HTERT RPE-1 (cell line): ENCODE results near the gene ART3.
"Not testable (repeated sequence)": the region's sequence is repeated elsewhere in the genome, so short reads cannot be mapped to it uniquely, and the experiment has no call there.

Experiments used
- in situ Hi-C: fragments of 300-500 bp; cut with MboI; formaldehyde crosslinking; loops from 4 replicates; pipeline ENCODE4 v1.14.3; 2020; ENCODE audit warnings: low sequenced_read_pairs

Gene ART3

GRCh38 chr4:76074468-76074867 lies at the start of gene ART3:
Gene ART3, plus strand, starts transcription at chr4:76074709. Its CDS starts 1,181 bp downstream, at chr4:76075890.
- in situ Hi-C loops, result no loop called here

DNA sequence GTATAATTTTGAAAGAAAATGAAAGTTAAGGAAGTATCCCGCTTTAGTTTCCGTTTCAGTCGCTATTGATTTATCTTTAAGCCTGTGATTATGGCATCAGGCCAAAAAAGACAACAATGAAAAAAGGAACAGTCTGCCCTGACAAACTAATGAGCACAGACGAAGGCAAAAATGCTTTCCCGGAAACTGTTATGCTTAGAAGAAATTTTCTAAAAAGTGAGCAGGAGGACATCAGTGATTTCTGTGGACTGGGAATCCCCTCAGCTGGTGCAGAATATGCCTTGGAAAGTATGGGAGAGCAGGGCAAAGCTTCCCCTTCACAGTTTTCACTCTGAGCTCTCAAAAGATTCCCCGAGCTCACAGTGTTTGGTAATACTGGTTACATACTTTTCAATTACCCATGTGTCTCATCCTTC lies 46.2 kb upstream of the ART3 start:
- in situ Hi-C loops, result no loop called here

DNA sequence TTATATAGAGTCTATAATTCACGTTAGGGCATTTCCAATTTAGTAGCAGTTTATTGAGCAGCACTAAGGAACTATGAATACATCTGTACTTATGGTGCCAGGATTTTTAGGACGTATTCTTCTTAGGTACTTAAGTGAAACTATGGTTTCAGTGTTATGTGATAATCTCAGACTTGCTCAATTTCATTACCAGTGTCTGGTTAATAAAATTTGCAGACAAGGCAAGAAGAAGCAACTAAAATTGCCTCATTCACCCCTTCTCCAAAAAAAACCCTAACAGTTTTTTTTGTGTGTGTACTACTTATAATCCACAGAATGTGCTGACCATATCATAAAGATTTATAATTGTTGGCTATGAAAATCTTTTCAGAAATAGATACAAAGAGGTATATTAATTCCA lies 45.2 kb upstream of the ART3 start:
- in situ Hi-C loops, result no loop called here

- in situ Hi-C loops, result no loop called here
Measured at GRCh38 chr4:76035141-76035540, 39.4 kb upstream of the ART3 start.

GRCh38 chr4:76035799-76036380 lies 38.6 kb upstream of the ART3 start, which contains the start of gene CXCL11:
Gene CXCL11, minus strand, starts transcription at chr4:76036070. Its CDS starts 83 bp downstream, at chr4:76035987.
- in situ Hi-C loops, result no loop called here

GRCh38 chr4:76036855-76037254 lies 37.7 kb upstream of the ART3 start:
- in situ Hi-C loops, result no loop called here

GRCh38 chr4:76042241-76042998 lies 32.1 kb upstream of the ART3 start:
- in situ Hi-C loops, result not testable (repeated sequence)

- in situ Hi-C loops, result not testable (repeated sequence)
Measured at GRCh38 chr4:76043306-76043705, 31.2 kb upstream of the ART3 start.

DNA sequence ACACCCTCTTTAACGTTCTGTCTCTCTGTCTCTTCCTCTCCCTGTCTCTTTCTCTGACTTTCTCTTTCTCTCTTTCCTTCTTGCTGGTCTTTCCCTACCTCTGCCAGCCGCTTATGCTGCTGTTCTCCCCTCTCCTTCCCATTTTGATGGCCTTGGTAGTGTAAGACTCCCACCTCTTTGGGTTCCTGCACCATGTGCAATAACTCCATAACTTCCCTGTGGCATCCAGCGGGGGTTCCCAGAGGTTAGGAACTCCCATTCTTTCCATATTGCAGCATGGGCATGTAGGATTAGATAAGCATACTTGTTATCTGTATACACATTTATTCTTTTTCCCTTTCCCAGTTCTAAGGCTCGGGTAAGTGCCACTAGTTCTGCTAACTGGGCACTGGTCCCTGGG lies 29.8 kb upstream of the ART3 start:
- in situ Hi-C loops, result not testable (repeated sequence)

- in situ Hi-C loops, result not testable (repeated sequence)
Measured at GRCh38 chr4:76049860-76050416, 24.6 kb upstream of the ART3 start.

DNA sequence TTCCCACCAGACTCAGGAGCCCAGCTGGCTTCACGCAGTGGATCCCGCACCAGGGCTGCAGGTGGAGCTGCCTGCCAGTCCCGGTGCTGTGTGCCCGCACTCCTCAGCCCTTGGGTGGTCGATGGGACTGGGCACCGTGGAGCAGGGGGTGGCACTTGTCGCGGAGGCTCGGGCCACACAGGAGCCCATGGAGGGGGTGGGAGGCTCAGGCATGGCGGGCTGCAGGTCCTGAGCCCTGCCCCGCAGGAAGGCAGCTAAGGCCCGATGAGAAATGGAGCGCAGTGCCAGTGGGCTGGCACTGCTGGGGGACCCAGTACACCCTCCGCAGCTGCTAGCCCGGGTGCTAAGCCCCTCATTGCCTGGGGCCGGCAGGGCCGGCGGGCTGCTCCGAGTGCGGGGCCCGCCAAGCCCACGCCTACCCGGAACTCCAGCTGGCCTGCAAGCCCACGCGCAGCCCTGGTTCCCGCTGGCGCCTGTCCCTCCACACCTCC lies 23.9 kb upstream of the ART3 start:
- in situ Hi-C loops, result not testable (repeated sequence)

GRCh38 chr4:76053730-76054129 lies 20.8 kb upstream of the ART3 start:
- in situ Hi-C loops, result no loop called here

DNA sequence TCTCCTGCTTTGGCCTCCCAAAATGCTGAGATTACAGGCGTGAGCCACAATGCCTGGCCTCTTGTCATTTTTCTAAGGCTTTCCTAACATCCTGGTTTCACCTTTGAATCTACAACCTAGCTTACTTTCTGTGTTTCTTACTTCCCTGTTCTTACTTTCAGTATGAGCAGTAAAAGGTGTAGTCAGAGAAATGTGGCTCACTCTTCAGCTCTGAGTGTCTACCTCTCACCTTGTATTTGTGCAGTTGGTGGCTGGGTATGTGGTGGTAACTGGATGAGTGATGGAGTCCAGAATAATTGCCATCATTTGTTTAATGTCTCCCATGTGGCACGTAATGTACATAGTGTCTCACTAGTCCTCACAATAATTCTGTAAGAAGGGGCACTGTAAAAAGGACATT lies 19.5 kb upstream of the ART3 start:
- in situ Hi-C loops, result no loop called here

DNA sequence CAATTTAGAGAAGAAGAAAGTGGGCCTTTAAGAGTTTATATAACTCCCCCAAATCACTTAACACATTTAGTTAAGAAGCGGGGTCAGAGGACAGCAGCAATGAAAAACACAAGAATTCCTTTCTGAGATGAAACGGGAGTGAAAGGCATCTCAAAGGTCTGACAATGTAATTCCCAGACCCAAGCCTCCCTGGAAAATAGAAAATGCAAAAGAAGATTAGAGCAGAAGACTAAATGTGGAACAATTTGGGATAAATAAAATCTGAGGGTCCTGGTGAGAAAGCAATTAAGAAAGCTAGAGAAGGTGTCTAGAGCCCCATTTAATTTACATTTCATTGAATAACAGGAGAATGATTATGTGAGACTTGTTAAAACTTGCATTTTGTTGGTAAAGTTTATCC lies 19.1 kb upstream of the ART3 start:
- in situ Hi-C loops, result no loop called here

GRCh38 chr4:76058302-76058701 lies 16.2 kb upstream of the ART3 start:
- in situ Hi-C loops, result no loop called here

DNA sequence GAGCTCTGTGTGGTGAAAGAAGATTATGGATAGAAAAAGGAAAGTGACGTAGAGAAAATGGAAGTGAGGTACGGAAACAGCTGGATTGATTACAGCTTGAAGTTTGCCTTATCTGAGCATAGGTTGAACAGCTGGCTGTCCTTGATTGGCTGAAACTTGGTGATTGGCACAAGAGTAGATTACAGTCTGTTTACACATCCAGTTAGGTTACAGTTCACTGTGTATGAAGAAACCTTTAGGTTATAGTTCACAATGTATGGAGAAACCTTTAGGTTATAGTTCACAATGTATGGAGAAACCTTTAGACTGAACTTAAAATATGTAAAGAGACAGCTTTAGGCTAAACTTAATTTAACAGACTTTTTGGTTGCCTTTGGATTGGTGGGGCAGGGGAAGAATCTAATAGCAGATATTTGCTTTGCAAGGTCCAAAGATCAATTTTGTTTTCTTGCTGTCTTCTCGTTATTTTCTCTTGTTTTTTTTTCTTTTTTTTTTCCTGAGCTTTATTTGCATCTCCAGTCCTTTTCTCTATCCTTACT lies 15.6 kb upstream of the ART3 start:
- in situ Hi-C loops, result no loop called here

DNA sequence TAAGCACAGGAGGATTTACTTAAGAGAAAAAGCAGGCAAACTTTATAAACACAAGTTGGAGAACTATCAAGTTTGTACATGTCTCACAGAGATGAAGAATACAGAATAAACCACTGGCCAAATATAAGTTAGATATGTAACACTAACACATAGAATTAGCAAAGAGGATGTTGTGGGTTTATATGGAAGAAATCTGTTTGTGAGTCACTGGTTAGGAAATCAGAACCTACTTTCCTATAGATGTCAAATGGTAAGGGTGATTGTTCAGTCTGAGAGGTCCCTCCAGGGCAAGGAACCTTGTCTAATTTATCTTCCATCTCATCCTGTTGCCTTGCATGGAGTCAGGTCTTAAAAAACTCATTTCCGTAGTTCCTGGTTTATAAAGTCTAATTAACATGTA lies 14.8 kb upstream of the ART3 start:
- in situ Hi-C loops, result no loop called here

- in situ Hi-C loops, result no loop called here
Measured at GRCh38 chr4:76060506-76060905, 14.0 kb upstream of the ART3 start.

DNA sequence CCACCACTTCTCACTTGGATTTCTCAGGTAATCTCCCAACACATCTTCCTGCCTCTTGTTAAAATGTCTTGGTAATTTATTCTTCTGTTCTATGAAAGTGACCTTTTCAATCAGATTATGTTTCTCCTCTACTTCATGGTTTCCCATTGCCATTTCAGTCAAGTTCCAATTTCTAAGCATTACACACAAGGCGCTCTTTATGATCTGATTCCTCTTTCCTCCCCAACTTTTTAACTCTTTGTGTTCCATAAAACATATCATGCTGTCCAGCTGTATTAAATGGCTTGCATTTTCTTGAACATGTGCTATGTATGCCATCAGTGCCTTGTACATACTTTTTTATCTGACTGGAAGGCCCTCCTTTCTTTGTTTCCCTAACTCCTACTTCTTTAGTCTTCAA lies 13.1 kb upstream of the ART3 start:
- in situ Hi-C loops, result no loop called here

DNA sequence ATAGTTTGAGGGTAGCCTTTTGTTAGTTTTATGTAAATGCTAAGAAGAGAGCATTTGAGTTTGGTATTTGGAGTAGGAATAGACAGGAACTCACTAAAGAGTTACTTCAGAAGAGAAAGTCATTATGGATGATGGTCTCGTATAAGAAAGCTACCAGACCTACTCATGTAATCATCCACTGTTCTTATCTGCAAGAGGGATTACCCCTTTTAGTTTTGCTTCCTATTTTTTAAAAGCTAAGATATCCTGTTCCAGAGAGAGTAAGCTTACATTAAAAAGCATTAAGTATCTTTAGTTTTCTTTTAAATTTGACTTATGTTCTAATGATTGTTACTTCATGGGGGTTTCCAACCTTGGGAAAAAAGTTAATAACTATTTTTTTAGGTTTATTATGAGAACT lies 12.5 kb upstream of the ART3 start:
- in situ Hi-C loops, result no loop called here

- in situ Hi-C loops, result no loop called here
Measured at GRCh38 chr4:76066546-76066945, 8.0 kb upstream of the ART3 start.
